ENCODE data around the gene ARHGAP26.

GRCh38 chr5:143197260-143197656, 427.1 kb downstream of the ARHGAP26 start:
- TF ChIP-seq POLR2AphosphoS5 (IDR thresholded peaks at IDR 0.05; ENCODE audit: insufficient read depth, low read depth, low read length) (no peak), EZH2 (IDR thresholded peaks at IDR 0.05; ENCODE audit: borderline replicate concordance, low read depth, low read length, severe bottlenecking) (no peak), MYC (IDR thresholded peaks at IDR 0.05; ENCODE audit: low read depth, low read length) (no peak), CTCF (IDR thresholded peaks at IDR 0.05; ENCODE audit: extremely low read depth in 1 of 2, insufficient read depth in 1 of 2, low read depth in 1 of 2, low read length in 2 of 2) (no peak), GATA2 (IDR thresholded peaks at IDR 0.05; ENCODE audit: insufficient read depth, insufficient read length, low read depth, low read length) (no peak), JUN (IDR thresholded peaks at IDR 0.05; ENCODE audit: borderline replicate concordance, insufficient read depth, insufficient read length, low read depth) (no peak), POLR2A (IDR thresholded peaks at IDR 0.05; ENCODE audit: low read depth, low read length) (no peak)
